Transverse colon (tissue), 4 donors: ENCODE measurements around the gene MBTPS2.

Experiments
- EP300 ChIP-seq: sonication (generic); formaldehyde crosslinking; IDR thresholded peaks from one replicate; pipeline ENCODE4 v1.6.1; 2017; ENCODE audit warnings: antibody characterized with exemption, low read depth
- POLR2AphosphoS5 ChIP-seq, 3 donors: sonication (generic); formaldehyde crosslinking; IDR thresholded peaks; one replicate each; pipeline ENCODE4 v1.6.1; 2016; ENCODE audit warnings: antibody characterized with exemption in 3 of 3
- TF ChIP-seq, protein P1 (sequence below), 5 experiments: fragments of 200-600 bp in 3 of 5; fragments of 450-650 bp in 2 of 5; sonication (generic) in 3 of 5; IDR thresholded peaks; 1 replicate in 2 of 5; 2 replicates in 3 of 5; pipeline ENCODE4 v1.5.1; 2016 to 2017; ENCODE audit warnings: antibody characterized with exemption in 5 of 5, inconsistent platforms in 3 of 5, mild to moderate bottlenecking in 2 of 5, moderate library complexity in 1 of 5

DNA sequence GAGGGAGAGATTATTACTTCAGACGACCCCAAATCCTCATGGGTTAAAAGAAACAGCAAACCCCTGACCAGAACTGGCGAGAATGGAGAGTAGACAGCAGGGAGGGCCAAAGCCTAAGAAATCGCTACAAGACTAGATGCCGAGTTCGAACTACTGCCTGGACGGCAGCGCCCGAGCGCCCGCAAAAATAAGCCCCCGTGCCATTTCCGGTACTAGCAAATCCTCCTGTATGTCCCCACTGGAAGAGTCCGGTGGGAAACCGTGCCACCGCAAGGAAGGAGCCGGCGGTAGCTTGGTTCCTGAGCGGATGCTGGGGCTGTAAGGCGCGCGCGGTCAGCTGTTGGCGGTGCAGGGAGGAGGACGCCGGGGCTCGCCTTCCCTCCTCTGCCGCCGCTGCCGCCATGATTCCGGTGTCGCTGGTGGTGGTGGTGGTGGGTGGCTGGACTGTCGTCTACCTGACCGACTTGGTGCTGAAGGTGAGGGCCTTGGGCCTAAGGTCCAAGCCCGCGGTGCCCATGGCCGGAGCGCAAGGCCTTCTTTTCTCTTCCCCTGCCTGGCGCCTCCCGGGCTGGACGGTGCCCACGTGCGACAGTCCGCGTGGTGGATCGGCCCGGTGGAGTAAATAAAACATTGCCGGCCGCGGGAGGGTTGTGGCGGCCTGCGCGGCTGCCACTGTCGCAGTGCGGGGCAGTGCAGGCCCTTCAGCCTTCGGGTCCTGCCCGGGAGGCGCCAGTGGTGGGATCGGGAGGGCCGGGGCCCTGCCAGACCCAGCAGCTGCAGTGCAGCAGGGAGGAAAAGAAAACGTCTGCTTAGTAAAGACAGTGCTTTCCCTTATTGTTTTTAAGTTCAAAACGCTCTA, at the start of gene MBTPS2:
- TF ChIP-seq, protein P1, sequence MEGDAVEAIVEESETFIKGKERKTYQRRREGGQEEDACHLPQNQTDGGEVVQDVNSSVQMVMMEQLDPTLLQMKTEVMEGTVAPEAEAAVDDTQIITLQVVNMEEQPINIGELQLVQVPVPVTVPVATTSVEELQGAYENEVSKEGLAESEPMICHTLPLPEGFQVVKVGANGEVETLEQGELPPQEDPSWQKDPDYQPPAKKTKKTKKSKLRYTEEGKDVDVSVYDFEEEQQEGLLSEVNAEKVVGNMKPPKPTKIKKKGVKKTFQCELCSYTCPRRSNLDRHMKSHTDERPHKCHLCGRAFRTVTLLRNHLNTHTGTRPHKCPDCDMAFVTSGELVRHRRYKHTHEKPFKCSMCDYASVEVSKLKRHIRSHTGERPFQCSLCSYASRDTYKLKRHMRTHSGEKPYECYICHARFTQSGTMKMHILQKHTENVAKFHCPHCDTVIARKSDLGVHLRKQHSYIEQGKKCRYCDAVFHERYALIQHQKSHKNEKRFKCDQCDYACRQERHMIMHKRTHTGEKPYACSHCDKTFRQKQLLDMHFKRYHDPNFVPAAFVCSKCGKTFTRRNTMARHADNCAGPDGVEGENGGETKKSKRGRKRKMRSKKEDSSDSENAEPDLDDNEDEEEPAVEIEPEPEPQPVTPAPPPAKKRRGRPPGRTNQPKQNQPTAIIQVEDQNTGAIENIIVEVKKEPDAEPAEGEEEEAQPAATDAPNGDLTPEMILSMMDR (IDR thresholded peaks at IDR 0.05): peak in 1 of 5 experiments; percentile 14
- TF ChIP-seq POLR2AphosphoS5 (IDR thresholded peaks at IDR 0.05) (peak; percentile 48 to 77 (median 74)), EP300 (no peak)
